Stimulated activated CD8-positive, alpha-beta memory T cell treated with anti-CD3 and anti-CD28 coated beads, Interleukin-12 subunit alpha, Interleukin-12 subunit beta, amount 100 ng/mL, for 24 hours (primary cell): ENCODE measurements around the gene PREP.

Experiments
- DNase-seq: peaks from one replicate; pipeline ENCODE4 v3.0.0-alpha.2; 2020; ENCODE audit errors: extremely low read depth

The PREP gene

GRCh38 chr6:105310371-105310770, 92.5 kb downstream of the PREP start:
- DNase-seq = no peak

GRCh38 chr6:105308840-105309239, 94.0 kb downstream of the PREP start:
- no peak for DNase-seq

- no peak for DNase-seq
Measured at GRCh38 chr6:105305521-105305920, 97.4 kb downstream of the PREP start.

- DNase-seq = no peak
Measured at GRCh38 chr6:105304825-105305224, 98.1 kb downstream of the PREP start.

- DNase-seq = no peak
Measured at GRCh38 chr6:105304366-105304765, 98.5 kb downstream of the PREP start.

- DNase-seq = no peak
Measured at GRCh38 chr6:105302617-105303128, 100.2 kb downstream of the PREP start.

GRCh38 chr6:105301756-105302616, 100.9 kb downstream of the PREP start:
- no peak for DNase-seq

GRCh38 chr6:105301072-105301503, 101.8 kb downstream of the PREP start:
- no peak for DNase-seq

- DNase-seq = no peak
Measured at GRCh38 chr6:105300090-105300489, 102.8 kb downstream of the PREP start.

- no peak for DNase-seq
Measured at GRCh38 chr6:105294129-105294528, 108.8 kb downstream of the PREP start.

GRCh38 chr6:105292689-105293339, 110.1 kb downstream of the PREP start:
- no peak for DNase-seq

- DNase-seq = no peak
Measured at GRCh38 chr6:105291525-105291924, 111.4 kb downstream of the PREP start.

- no peak for DNase-seq
Measured at GRCh38 chr6:105282631-105283585, 120.0 kb downstream of the PREP start.

GRCh38 chr6:105280033-105280432, 122.8 kb downstream of the PREP start:
- no peak for DNase-seq

GRCh38 chr6:105279463-105279862, 123.4 kb downstream of the PREP start:
- no peak for DNase-seq

- no peak for DNase-seq
Measured at GRCh38 chr6:105278813-105279212, 124.1 kb downstream of the PREP start.

GRCh38 chr6:105278035-105278434, 124.8 kb downstream of the PREP start:
- DNase-seq = no peak

- no peak for DNase-seq
Measured at GRCh38 chr6:105276374-105276773, 126.5 kb downstream of the PREP start.

GRCh38 chr6:105275542-105275941, 127.3 kb downstream of the PREP start:
- no peak for DNase-seq

- DNase-seq = no peak
Measured at GRCh38 chr6:105274678-105275077, 128.2 kb downstream of the PREP start.

- DNase-seq = no peak
Measured at GRCh38 chr6:105273589-105273988, 129.3 kb downstream of the PREP start.

- DNase-seq = no peak
Measured at GRCh38 chr6:105272786-105273185, 130.1 kb downstream of the PREP start.
